ENCODE results near the gene TTF2. TPM values are rescaled to one million over a fixed set of nuclear protein-coding genes. Genes with fewer than 3 reads are reported as not detected.

TTF2 gene
- total RNA-seq, 1 donor from 2014 or later, result 58.4 TPM

DNA sequence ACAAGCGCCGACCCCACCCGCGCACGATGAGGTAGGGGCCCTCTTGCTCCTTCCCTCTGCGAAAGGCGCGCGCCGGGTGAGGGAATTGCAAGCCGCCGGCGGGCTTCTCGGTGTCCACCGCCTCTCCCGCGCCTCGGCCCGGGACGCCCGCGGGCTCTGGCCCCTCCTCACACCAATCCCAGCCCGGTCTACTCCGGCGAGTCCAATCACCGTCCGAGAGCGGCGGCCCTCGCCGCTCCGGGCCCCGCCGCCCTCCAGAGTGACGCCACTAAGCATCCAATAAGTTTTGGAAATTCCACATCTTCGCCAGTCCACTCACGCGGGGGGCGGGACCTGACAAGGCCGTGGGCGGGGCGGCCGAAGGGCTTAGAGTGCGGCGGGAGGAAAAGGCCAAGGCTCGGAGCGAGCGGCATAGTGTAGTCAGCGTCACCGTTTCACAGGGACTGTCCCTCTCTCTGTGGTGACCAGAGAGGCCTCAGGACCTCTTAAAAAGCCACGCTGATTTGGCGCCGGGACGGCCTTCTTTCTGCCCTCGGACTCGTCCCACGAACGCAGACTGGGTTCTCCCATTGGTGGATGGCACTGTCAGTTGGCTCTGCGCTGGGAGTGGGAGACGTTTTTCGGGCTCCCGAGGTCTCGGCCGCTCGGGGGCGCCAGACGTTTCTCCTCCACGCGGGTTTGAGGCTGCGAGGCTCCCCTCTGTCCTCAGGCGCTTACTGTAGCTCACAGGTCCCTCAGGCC is 61.6 kb downstream of the TTF2 start, which contains the start of gene TRIM45:
Gene TRIM45 (minus strand): TSS at position 161 of the 741 bp plus-strand sequence. CDS start 548 bp downstream, outside the sequence.
- peak within 1 kb of the TSS; percentile 82 for H3K4me3 Mint-ChIP-seq (ENCODE audit: low read depth)
- H3K27me3 Mint-ChIP-seq, result peaks cover 2% of the 10 kb centered on the region
- H3K4me1 Mint-ChIP-seq (ENCODE audit: low read depth), result peaks cover 24% of the 10 kb centered on the region
- peaks cover 8% of the 10 kb centered on the region for H3K36me3 Mint-ChIP-seq (ENCODE audit: insufficient read depth)
- DNase-seq (ENCODE audit: low spot score, unreplicated experiment), result peak; percentile 92
- H3K9me3 Mint-ChIP-seq (ENCODE audit: low read depth), result no peaks in the 10 kb centered on the region
- TF ChIP-seq CTCF (IDR thresholded peaks at IDR 0.05; ENCODE audit: unreplicated experiment), result peak; percentile 81
- peak within 1 kb of the TSS; percentile 95 for H3K27ac Mint-ChIP-seq

GRCh38 chr1:117122330-117123025 is 62.4 kb downstream of the TTF2 start:
- no peak for DNase-seq (ENCODE audit: low spot score, unreplicated experiment)
- TF ChIP-seq CTCF (IDR thresholded peaks at IDR 0.05; ENCODE audit: unreplicated experiment), result no peak
- Mint-ChIP-seq H3K27ac (peak overlapping the region; percentile 93), H3K4me3 (ENCODE audit: low read depth) (peak overlapping the region; percentile 82), H3K27me3 (peaks cover 5% of the 10 kb centered on the region), H3K36me3 (ENCODE audit: insufficient read depth) (peaks cover 3% of the 10 kb centered on the region), H3K4me1 (ENCODE audit: low read depth) (peaks cover 18% of the 10 kb centered on the region), H3K9me3 (ENCODE audit: low read depth) (no peaks in the 10 kb centered on the region)

- Mint-ChIP-seq H3K4me1 (ENCODE audit: low read depth) (peaks cover 18% of the 10 kb centered on the region), H3K27me3 (peaks cover 5% of the 10 kb centered on the region), H3K4me3 (ENCODE audit: low read depth) (no peak overlapping the region), H3K36me3 (ENCODE audit: insufficient read depth) (no peaks in the 10 kb centered on the region), H3K9me3 (ENCODE audit: low read depth) (no peaks in the 10 kb centered on the region), H3K27ac (peak overlapping the region; percentile 39)
- no peak for DNase-seq (ENCODE audit: low spot score, unreplicated experiment)
- TF ChIP-seq CTCF (IDR thresholded peaks at IDR 0.05; ENCODE audit: unreplicated experiment), result no peak
Measured at GRCh38 chr1:117123274-117123673, 63.1 kb downstream of the TTF2 start.

DNA sequence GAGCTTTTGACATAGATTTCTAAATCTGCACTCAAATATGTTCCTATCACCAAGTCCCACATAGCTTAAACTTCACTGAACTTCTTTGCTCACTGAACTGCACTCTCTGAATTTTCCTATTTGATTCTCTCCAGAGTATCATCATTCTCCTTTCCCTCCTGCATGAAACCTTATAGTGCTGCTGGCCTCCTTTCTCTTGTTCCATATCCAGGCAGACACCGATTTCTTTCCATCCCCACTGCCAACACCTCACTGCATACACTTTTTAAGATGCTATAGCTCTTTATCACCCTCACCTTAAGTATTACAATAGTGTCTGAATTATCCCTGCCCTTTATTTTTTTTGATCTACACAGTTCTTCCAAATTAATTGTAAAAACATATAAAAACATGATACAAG is 64.5 kb downstream of the TTF2 start:
- Mint-ChIP-seq H3K4me1 (ENCODE audit: low read depth) (peaks cover 23% of the 10 kb centered on the region), H3K27me3 (peaks cover 5% of the 10 kb centered on the region), H3K4me3 (ENCODE audit: low read depth) (no peak overlapping the region), H3K27ac (no peak overlapping the region), H3K9me3 (ENCODE audit: low read depth) (no peaks in the 10 kb centered on the region), H3K36me3 (ENCODE audit: insufficient read depth) (no peaks in the 10 kb centered on the region)
- TF ChIP-seq CTCF (IDR thresholded peaks at IDR 0.05; ENCODE audit: unreplicated experiment), result no peak
- DNase-seq (ENCODE audit: low spot score, unreplicated experiment), result no peak

DNA sequence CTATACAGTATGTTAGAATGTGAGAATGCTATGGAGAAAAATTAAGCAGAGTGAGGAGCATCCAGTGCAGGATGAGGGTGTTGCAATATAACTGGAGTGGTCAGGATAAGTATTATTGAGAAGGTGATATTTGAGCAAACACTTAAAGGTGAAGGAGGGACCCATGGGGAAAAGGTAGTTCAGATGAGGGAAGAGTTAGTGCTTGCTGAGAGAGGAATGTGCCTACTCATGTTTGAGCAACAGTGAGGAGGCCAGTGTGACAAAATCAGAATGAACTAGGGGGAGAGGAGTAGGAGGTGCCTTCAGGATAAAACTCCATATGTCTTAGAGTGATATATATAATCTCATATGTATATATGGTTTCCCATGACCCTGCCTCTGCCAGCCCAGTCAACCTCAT is 67.7 kb downstream of the TTF2 start:
- Mint-ChIP-seq H3K27me3 (peaks cover 5% of the 10 kb centered on the region), H3K4me3 (ENCODE audit: low read depth) (no peak overlapping the region), H3K27ac (no peak overlapping the region), H3K36me3 (ENCODE audit: insufficient read depth) (no peaks in the 10 kb centered on the region), H3K4me1 (ENCODE audit: low read depth) (peaks cover 10% of the 10 kb centered on the region), H3K9me3 (ENCODE audit: low read depth) (no peaks in the 10 kb centered on the region)
- TF ChIP-seq CTCF (IDR thresholded peaks at IDR 0.05; ENCODE audit: unreplicated experiment), result no peak
- no peak for DNase-seq (ENCODE audit: low spot score, unreplicated experiment)
